HFF-Myc (cell line): ENCODE results near the gene CCN5.

Source experiments
- DNase-seq: peaks from one replicate; pipeline ENCODE4 v3.0.0-alpha.2; 2011; ENCODE audit warnings: low read depth; ENCODE audit errors: extremely low read depth
- H3K4me3 ChIP-seq: replicated peaks from 2 replicates; pipeline ENCODE4 v1.5.1; 2011; ENCODE audit warnings: low read depth, mild to moderate bottlenecking, control low read depth, low read length
- TF ChIP-seq, protein P1 (sequence below): IDR thresholded peaks from 2 replicates; pipeline ENCODE4 v1.5.1; 2012; ENCODE audit warnings: mild to moderate bottlenecking, low read depth, low read length, control low read depth; ENCODE audit errors: missing control alignments

Gene CCN5

DNA sequence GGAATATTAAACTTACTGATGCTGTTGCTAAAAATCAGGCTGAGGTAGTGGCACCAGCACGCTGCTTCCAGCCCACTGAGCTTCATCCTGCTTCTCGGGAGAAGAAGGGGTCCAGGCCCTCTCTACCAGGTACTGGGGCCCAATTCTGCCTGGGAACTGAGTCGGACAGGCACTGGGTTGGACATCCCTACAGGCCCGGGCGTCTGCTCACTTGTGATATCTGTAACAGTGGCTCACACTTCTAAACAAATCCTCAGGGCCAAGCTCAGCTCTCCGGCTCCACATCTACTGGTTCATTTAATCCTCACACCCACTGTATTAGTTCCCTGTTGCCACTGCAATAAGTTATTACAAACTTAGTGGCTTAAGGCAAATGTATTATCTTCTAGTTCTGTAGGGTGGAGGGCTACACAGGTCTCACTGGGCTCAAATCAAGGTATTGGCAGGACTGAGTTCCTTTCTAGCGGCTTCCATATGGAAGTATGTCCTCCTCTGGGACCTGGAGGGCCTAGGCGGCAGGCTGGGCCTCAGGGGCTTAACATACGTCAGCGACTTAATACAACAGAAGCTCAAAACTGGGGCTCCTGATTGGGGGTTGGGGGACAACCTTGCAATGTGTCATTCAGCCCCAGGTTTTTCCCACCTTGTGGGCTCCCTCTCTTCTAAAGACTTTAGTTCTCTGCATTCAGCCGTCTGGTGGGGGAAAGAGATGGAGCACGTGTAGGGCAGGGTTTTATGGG lies 28.9 kb downstream of the CCN5 start:
- TF ChIP-seq, protein P1, sequence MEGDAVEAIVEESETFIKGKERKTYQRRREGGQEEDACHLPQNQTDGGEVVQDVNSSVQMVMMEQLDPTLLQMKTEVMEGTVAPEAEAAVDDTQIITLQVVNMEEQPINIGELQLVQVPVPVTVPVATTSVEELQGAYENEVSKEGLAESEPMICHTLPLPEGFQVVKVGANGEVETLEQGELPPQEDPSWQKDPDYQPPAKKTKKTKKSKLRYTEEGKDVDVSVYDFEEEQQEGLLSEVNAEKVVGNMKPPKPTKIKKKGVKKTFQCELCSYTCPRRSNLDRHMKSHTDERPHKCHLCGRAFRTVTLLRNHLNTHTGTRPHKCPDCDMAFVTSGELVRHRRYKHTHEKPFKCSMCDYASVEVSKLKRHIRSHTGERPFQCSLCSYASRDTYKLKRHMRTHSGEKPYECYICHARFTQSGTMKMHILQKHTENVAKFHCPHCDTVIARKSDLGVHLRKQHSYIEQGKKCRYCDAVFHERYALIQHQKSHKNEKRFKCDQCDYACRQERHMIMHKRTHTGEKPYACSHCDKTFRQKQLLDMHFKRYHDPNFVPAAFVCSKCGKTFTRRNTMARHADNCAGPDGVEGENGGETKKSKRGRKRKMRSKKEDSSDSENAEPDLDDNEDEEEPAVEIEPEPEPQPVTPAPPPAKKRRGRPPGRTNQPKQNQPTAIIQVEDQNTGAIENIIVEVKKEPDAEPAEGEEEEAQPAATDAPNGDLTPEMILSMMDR, result no peak
- DNase-seq, result no peak
- no peak overlapping the region for H3K4me3 ChIP-seq

DNA sequence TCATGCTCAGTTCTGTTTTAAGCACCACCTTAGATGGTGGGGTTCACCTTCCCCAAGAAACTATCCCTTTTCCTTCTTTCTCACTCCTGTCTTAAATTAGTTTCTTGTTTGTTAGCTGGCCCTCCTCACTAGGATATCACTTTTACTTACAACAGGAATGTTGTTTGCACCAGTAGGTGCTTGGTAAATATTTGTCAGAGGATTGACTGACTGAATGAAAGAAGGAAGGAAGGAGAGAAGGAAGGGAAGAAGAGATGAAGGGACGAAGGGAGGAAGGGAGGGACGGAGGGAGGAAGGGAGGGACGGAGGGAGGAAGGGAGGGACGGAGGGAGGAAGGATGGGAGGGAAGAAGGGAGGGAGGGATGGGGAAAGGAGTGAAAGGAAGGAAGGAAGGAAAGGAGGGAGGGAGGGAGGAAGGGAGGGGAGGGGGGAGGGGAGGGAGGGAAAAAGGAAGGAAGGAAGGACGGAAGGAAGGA lies 30.0 kb downstream of the CCN5 start:
- no peak overlapping the region for H3K4me3 ChIP-seq
- TF ChIP-seq, protein P1, result no peak
- no peak for DNase-seq

DNA sequence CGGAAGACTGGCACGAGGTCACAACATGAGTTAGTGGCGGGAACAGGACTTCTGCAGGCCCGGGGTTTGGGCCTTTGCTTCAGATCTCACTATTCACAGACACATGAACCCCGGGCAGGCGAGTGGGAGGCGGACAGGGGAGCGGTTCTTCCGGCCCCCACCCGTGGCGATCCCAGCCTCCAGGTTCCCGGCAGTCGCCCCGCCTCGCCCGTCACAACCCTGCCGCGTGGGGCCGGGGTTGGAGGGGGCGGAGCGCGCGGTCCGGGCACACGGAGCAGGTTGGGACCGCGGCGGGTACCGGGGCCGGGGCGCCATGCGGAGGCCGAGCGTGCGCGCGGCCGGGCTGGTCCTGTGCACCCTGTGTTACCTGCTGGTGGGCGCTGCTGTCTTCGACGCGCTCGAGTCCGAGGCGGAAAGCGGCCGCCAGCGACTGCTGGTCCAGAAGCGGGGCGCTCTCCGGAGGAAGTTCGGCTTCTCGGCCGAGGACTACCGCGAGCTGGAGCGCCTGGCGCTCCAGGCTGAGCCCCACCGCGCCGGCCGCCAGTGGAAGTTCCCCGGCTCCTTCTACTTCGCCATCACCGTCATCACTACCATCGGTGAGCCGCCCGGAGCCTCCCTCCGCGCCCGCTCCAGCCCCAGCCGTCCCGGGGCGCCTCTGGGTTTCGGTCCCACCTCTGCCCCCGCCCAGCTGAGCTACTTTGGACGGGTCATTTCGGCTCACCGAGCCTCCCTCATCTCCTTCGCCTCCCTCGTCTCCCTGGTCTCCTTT lies 30.6 kb downstream of the CCN5 start, which contains the start of gene KCNK15:
Gene KCNK15, plus strand, starts transcription at position 268 of the 769 bp plus-strand sequence. Its CDS starts 46 bp downstream, at position 314.
- H3K4me3 ChIP-seq, result peak within 1 kb of the TSS; percentile 39
- no peak for DNase-seq

DNA sequence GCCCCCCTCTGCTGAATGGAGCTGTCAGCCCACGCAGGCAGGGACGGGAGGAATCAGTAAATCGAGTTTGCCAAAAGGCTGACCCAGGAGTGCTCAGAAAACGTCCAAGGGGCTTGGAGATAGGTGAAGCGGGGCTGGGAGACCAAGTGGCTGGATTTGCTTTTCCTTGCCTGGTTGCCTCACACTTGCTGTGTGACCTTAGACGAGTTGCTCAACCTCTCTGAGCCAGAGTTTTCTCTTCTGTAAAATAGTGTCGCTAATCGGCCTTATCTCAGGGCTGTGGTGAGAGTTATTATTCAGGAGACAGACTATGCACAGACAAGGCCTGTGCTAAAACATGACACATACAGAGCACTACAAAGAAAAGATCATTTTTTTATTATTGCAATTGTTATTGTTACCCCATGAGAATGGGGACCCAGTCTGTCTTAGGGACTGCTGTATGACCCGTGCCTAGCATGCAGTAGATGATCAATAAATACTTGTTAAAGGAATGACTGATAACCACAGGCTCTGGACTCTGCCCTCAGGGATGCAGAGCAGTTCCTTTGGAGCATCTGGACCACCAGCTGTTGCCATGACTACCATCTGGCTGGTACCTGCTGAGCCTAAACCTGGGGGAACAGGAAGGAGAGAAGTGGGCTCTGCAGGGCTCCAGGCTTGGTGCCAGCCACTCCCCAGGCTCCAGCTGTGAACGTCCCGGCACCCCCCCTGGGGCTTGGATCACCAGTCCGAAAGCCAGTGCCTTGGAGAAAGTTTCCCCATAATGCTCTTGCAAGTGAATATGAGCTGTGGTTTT lies 31.4 kb downstream of the CCN5 start:
- TF ChIP-seq, protein P1, result no peak
- H3K4me3 ChIP-seq, result peak overlapping the region; percentile 39
- DNase-seq, result no peak

More for the DNA sequence above, 30.6 kb downstream of the CCN5 start, which contains the start of gene KCNK15:
- TF ChIP-seq, protein P1, result no peak

DNA sequence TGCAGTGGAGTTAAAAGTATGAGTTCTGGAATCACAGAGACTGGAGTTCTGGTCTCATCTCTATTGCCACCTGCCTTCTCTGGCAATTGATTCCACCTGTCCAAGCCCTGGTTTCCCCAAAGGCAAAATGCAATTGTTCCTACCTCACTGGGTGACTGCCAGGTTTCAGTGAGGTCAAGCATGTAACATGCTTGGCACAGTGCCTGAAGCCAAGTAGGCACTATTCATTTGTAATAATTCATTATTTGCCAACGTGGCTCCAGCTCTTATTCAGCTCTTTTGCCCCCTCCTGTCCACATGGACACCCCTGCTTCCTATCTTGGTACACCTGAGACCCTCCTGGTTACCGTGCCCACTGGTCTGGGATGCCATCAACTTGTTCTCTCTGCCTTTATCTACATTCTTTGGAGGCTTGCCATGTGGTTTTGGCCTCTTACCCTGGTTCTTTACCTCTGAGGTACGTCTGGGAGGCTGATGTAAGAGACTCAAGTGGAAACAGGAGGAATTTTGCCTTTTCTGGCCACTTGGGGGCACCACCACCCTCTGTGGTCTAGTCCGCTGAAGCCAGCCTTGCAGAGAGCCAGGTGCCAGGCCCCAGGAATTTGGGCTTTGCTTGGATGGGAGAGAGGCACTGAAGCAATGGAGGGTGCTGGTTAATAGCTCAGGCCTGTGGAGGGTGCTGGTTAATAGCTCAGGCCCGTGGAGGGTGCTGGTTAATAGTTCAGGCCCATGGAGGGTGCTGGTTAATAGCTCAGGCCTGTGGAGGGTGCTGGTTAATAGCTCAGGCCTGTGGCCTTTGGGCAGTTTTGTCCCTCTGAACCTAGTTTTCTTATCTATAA lies 32.2 kb downstream of the CCN5 start:
- H3K4me3 ChIP-seq, result no peak overlapping the region
- DNase-seq, result no peak
- TF ChIP-seq, protein P1, result peak; percentile 75

GRCh38 chr20:44748005-44748370 lies 32.8 kb downstream of the CCN5 start:
- DNase-seq, result no peak
- H3K4me3 ChIP-seq, result no peak overlapping the region
- TF ChIP-seq, protein P1, result no peak
